SK-N-SH (cell line): ENCODE measurements around the gene PSMD10. TPM values are rescaled to one million over a fixed set of nuclear protein-coding genes. Genes with fewer than 3 reads are reported as not detected.

Experiments
- CTCF ChIA-PET: fragments of 300-600, 350-600 bp; formaldehyde crosslinking; extraction: SDS; loops from one replicate; lab custom pipeline; 2021; lab: Yijun Ruan, JAX
- POLR2A ChIA-PET: fragments of 350-600 bp; sonication (Branson Sonifier 250); formaldehyde crosslinking; extraction: SDS; loops from one replicate; lab custom pipeline; 2020; ENCODE audit warnings: antibody characterized with exemption, inconsistent platforms; lab: Yijun Ruan, JAX
- DNase-seq: peaks from one replicate; pipeline ENCODE4 v3.0.0; 2012
- H2AFZ ChIP-seq: fragments of 200-600 bp; sonication (generic); 2 replicates; pipeline ENCODE4 v1.8.1; 2016; ENCODE audit warnings: antibody characterized with exemption, mild to moderate bottlenecking, low read depth
- H3F3A ChIP-seq: fragments of 200-600 bp; sonication (generic); replicated peaks from 2 replicates; pipeline ENCODE3; 2016; ENCODE audit warnings: antibody characterized with exemption, mild to moderate bottlenecking; ENCODE audit not compliant: insufficient read depth
- H3K27ac ChIP-seq, 2 experiments: fragments of 200-500 bp in 1 of 2; fragments of 200-600 bp in 1 of 2; sonication (Bioruptor generic) in 1 of 2; sonication (generic), shearing (Covaris generic) in 1 of 2; 2 replicates each; pipeline versions ENCODE4 v1.5.1 to v1.6.1; 2014 to 2016; ENCODE audit warnings: low read depth in 2 of 2, inconsistent platforms in 1 of 2, low read length in 1 of 2, mild to moderate bottlenecking in 1 of 2, mixed read lengths in 1 of 2
- H3K27me3 ChIP-seq: fragments of 200-600 bp; sonication (generic), shearing (Covaris generic); 2 replicates; pipeline ENCODE4 v1.6.1; 2016; ENCODE audit warnings: mixed run types; ENCODE audit not compliant: insufficient read depth
- H3K36me3 ChIP-seq, 2 experiments: fragments of 200-500 bp in 1 of 2; fragments of 200-600 bp in 1 of 2; sonication (Bioruptor generic) in 1 of 2; sonication (generic) in 1 of 2; replicated peaks in 1 of 2; 2 replicates each; pipeline versions ENCODE3 to v1.5.1; 2014 to 2016; ENCODE audit warnings: low read length in 1 of 2, mild to moderate bottlenecking in 1 of 2; ENCODE audit not compliant: insufficient read depth in 2 of 2, control insufficient read depth in 1 of 2
- H3K4me1 ChIP-seq, 2 experiments: fragments of 200-500 bp in 1 of 2; fragments of 200-600 bp in 1 of 2; sonication (Bioruptor generic) in 1 of 2; sonication (generic), shearing (Covaris generic) in 1 of 2; 2 replicates each; pipeline versions ENCODE4 v1.5.1 to v1.6.1; 2014 to 2016; ENCODE audit warnings: low read depth in 1 of 2, low read length in 1 of 2, mixed run types in 1 of 2; ENCODE audit not compliant: insufficient read depth in 2 of 2, control insufficient read depth in 1 of 2
- H3K4me2 ChIP-seq: fragments of 200-600 bp; sonication (generic), shearing (Covaris generic); 2 replicates; pipeline ENCODE4 v1.6.1; 2017; ENCODE audit warnings: mixed run types
- H3K4me3 ChIP-seq, 2 experiments: fragments of 200-500 bp in 1 of 2; fragments of 200-600 bp in 1 of 2; sonication (Bioruptor generic) in 1 of 2; sonication (generic), shearing (Covaris generic) in 1 of 2; 2 replicates each; pipeline versions ENCODE4 v1.5.1 to v1.8.1; 2014 to 2016; ENCODE audit warnings: low read depth in 2 of 2, inconsistent platforms in 1 of 2, low read length in 1 of 2, mild to moderate bottlenecking in 1 of 2, mixed read lengths in 1 of 2, moderate library complexity in 1 of 2
- H3K79me2 ChIP-seq: fragments of 200-600 bp; sonication (generic); 2 replicates; pipeline ENCODE4 v1.8.1; 2017; ENCODE audit warnings: mild to moderate bottlenecking; ENCODE audit not compliant: insufficient read depth
- H3K9ac ChIP-seq: fragments of 200-600 bp; sonication (generic); 2 replicates; pipeline ENCODE4 v1.6.1; 2017; ENCODE audit warnings: mixed run types
- H3K9me2 ChIP-seq: fragments of 200-600 bp; sonication (generic); 2 replicates; pipeline ENCODE4 v1.6.1; 2017; ENCODE audit warnings: mixed run types
- H3K9me3 ChIP-seq: fragments of 200-600 bp; sonication (generic); 2 replicates; pipeline ENCODE4 v1.6.1; 2017; ENCODE audit warnings: mixed run types, mild to moderate bottlenecking, moderate library complexity
- H4K20me1 ChIP-seq: fragments of 200-600 bp; sonication (generic); 2 replicates; pipeline ENCODE4 v1.6.1; 2017; ENCODE audit warnings: mild to moderate bottlenecking, mixed run types; ENCODE audit not compliant: insufficient read depth
- EZH2phosphoT487 ChIP-seq: fragments of 200-600 bp; sonication (generic); IDR thresholded peaks from 2 replicates; pipeline ENCODE4 v1.6.1; 2017; ENCODE audit warnings: low read depth, mixed run types, mild to moderate bottlenecking, antibody characterized with exemption, moderate library complexity, borderline replicate concordance
- GATA2 ChIP-seq: sonication (generic); formaldehyde crosslinking; IDR thresholded peaks from 2 replicates; pipeline ENCODE4 v1.5.0; 2020; ENCODE audit warnings: mild to moderate bottlenecking, missing genetic modification reagents
- IRF3 ChIP-seq: fragments of 150-350 bp; IDR thresholded peaks from 2 replicates; pipeline ENCODE4 v1.6.1; 2016; ENCODE audit warnings: mild to moderate bottlenecking, low read depth, low read length
- MEF2A ChIP-seq: IDR thresholded peaks from 2 replicates; pipeline ENCODE4 v1.4.0; 2012; ENCODE audit warnings: low read depth, borderline replicate concordance
- MXI1 ChIP-seq: IDR thresholded peaks from 2 replicates; pipeline ENCODE4 v1.6.1; 2012; ENCODE audit warnings: mild to moderate bottlenecking, low read depth, low read length, improper control_type of control experiment
- RAD21 ChIP-seq: IDR thresholded peaks from 2 replicates; pipeline ENCODE4 v1.6.1; 2012; ENCODE audit warnings: mild to moderate bottlenecking, low read length
- RFX5 ChIP-seq: IDR thresholded peaks from 2 replicates; pipeline ENCODE4 v1.6.1; 2012; ENCODE audit warnings: mild to moderate bottlenecking, improper control_type of control experiment, low read length
- RXRA ChIP-seq: IDR thresholded peaks from 2 replicates; pipeline ENCODE4 v1.4.0; 2012; ENCODE audit warnings: low read depth, mild to moderate bottlenecking, borderline replicate concordance
- SMC3 ChIP-seq: IDR thresholded peaks from 2 replicates; pipeline ENCODE4 v1.6.1; 2012; ENCODE audit warnings: low read depth, low read length, improper control_type of control experiment
- TAF1 ChIP-seq: IDR thresholded peaks from 2 replicates; pipeline ENCODE4 v1.6.1; 2012; ENCODE audit warnings: low read depth, mild to moderate bottlenecking, low read length, moderate library complexity, borderline replicate concordance
- USF2 ChIP-seq: fragments of 150-350 bp; IDR thresholded peaks from 2 replicates; pipeline ENCODE4 v1.6.1; 2017; ENCODE audit warnings: antibody characterized with exemption, low read length, low read depth, borderline replicate concordance
- ZBTB33 ChIP-seq: IDR thresholded peaks from 2 replicates; pipeline ENCODE4 v1.4.0; 2012; ENCODE audit warnings: low read depth, borderline replicate concordance
- WGBS: methylation state at CpG from one replicate; pipeline ENCODE4 v1.1.6; 2017; ENCODE audit warnings: low lambda C conversion rate; 5-methylcytosine and 5-hydroxymethylcytosine counted together
- polyA plus RNA-seq, 3 experiments: library from polyadenylated mRNA; depleted of rRNA; stranded (reverse); fragments of >200 nt; gene quantifications; 2 replicates each; pipeline ENCODE4 v1.2.3, GENCODE V29; 2012

The PSMD10 gene
- polyA plus RNA-seq, 1 of the 3 experiments (the other 2 are of a cell fraction) = 53.0 TPM

- no peak overlapping the region for H3K4me2 ChIP-seq
- no peaks in the 10 kb centered on the region for H3K79me2 ChIP-seq
- H4K20me1 ChIP-seq = no peaks in the 10 kb centered on the region
- H3K9me2 ChIP-seq = no peaks in the 10 kb centered on the region
- no peak for TF ChIP-seq RFX5
- no peak for TF ChIP-seq IRF3
- no peak for TF ChIP-seq TAF1
- no peak for TF ChIP-seq USF2
- TF ChIP-seq ZBTB33 = no peak
- no peak for TF ChIP-seq MXI1
- no peak for TF ChIP-seq RAD21
- no peak for TF ChIP-seq MEF2A
- TF ChIP-seq SMC3 = no peak
- no peak for TF ChIP-seq GATA2 (CRISPR knock-in tag)
- no peak for TF ChIP-seq RXRA
- TF ChIP-seq EZH2phosphoT487 = no peak
- WGBS = 51% methylated on average over 2 of the region's 2 CpGs
- peaks cover 0 to 2% of the 10 kb centered on the region in 2 experiments; a peak in 1 of 4 replicates for H3K4me1 ChIP-seq
- no peaks in the 10 kb centered on the region for H3K9me3 ChIP-seq
- H3K36me3 ChIP-seq = no peaks in the 10 kb centered on the region
- H3K4me3 ChIP-seq = no peak overlapping the region
- no peak for DNase-seq
- POLR2A ChIA-PET = no interaction called here
- H3K27me3 ChIP-seq = no peaks in the 10 kb centered on the region
- no peaks in the 10 kb centered on the region for H3F3A ChIP-seq
- no peak overlapping the region for H3K9ac ChIP-seq
- H2AFZ ChIP-seq = no peak overlapping the region
- H3K27ac ChIP-seq = no peak overlapping the region
- CTCF ChIA-PET = interaction anchor here (1.2 kb wide), 1 partner anchor 13 kb away, joined by 3 read pairs; no protein-coding TSS in a partner anchor
Observed at GRCh38 chrX:108126661-108127060, 35.3 kb upstream of the PSMD10 start.
